ENCODE data around the gene ARHGAP6.

ARHGAP6 gene

GRCh38 chrX:11451151-11451550, 214.6 kb downstream of the ARHGAP6 start:
- no peak for DNase-seq

GRCh38 chrX:11450354-11450753, 215.4 kb downstream of the ARHGAP6 start:
- no peak for DNase-seq

- no peak for DNase-seq
Observed at GRCh38 chrX:11449613-11450012, 216.1 kb downstream of the ARHGAP6 start.

GRCh38 chrX:11447418-11447817, 218.3 kb downstream of the ARHGAP6 start:
- no peak for DNase-seq

- DNase-seq = no peak
Observed at GRCh38 chrX:11446949-11447348, 218.8 kb downstream of the ARHGAP6 start.

GRCh38 chrX:11446336-11446735, 219.4 kb downstream of the ARHGAP6 start:
- DNase-seq = no peak

- DNase-seq = no peak
Observed at GRCh38 chrX:11445540-11445939, 220.2 kb downstream of the ARHGAP6 start.

- DNase-seq = no peak
Observed at GRCh38 chrX:11444052-11444451, 221.7 kb downstream of the ARHGAP6 start.

GRCh38 chrX:11439846-11440245, 225.9 kb downstream of the ARHGAP6 start:
- DNase-seq = no peak

- no peak for DNase-seq
Observed at GRCh38 chrX:11438767-11439166, 227.0 kb downstream of the ARHGAP6 start.

GRCh38 chrX:11438380-11438723, 227.4 kb downstream of the ARHGAP6 start:
- DNase-seq = no peak

- no peak for DNase-seq
Observed at GRCh38 chrX:11437642-11438379, 227.9 kb downstream of the ARHGAP6 start.

- no peak for DNase-seq
Observed at GRCh38 chrX:11435568-11435967, 230.2 kb downstream of the ARHGAP6 start.

GRCh38 chrX:11434607-11435006, 231.1 kb downstream of the ARHGAP6 start:
- DNase-seq = no peak

GRCh38 chrX:11431786-11432185, 233.9 kb downstream of the ARHGAP6 start:
- no peak for DNase-seq

- no peak for DNase-seq
Observed at GRCh38 chrX:11430271-11430670, 235.4 kb downstream of the ARHGAP6 start.

GRCh38 chrX:11429538-11430085, 236.1 kb downstream of the ARHGAP6 start:
- no peak for DNase-seq

GRCh38 chrX:11427453-11428071, 238.2 kb downstream of the ARHGAP6 start:
- DNase-seq = no peak

GRCh38 chrX:11426712-11427452, 238.8 kb downstream of the ARHGAP6 start:
- no peak for DNase-seq

- DNase-seq = no peak
Observed at GRCh38 chrX:11424903-11425674, 240.6 kb downstream of the ARHGAP6 start.

GRCh38 chrX:11423949-11424348, 241.8 kb downstream of the ARHGAP6 start:
- DNase-seq = no peak

GRCh38 chrX:11423362-11423818, 242.3 kb downstream of the ARHGAP6 start:
- no peak for DNase-seq

- no peak for DNase-seq
Observed at GRCh38 chrX:11422525-11422857, 243.2 kb downstream of the ARHGAP6 start.

Measured in activated CD4-positive, CD25-positive, alpha-beta regulatory T cell treated with anti-CD3 and anti-CD28 coated beads, Interleukin-2, amount 50 U/mL, for 72 hours (primary cell).